Superior temporal gyrus (tissue), 1 donor: Measurements from ENCODE around the gene CHD2.

Source experiments
- DNase-seq: peaks from one replicate; pipeline ENCODE4 v3.0.0-alpha.2; 2016; ENCODE audit errors: extremely low spot score

CHD2 gene

DNA sequence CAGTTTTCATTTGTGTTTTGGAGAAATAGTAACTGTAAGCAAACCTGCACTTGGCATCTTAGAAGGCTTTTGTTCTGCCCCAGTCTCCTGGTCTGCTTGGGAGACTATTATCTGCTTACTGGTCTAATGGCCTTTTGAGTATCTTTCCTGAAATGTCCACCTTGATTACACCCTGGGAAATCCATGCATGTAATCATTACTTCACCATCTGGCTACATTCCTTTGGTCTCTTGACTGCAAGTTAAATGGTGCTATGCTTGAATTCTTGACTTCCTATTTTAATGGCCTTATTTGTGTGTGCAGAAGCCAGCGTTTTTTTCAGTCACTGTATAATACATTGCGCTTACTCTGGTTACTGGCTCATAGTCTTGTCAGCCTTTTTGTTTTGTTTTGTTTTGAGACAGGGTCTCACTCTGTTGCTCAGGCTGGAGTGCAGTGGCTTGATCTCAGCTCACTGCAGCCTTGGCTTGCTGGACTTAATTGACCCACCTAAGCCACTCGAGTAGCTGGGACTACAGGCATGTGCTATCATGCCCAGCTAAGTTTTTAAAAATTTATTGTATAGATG lies 30.0 kb downstream of the CHD2 start:
- no peak for DNase-seq

DNA sequence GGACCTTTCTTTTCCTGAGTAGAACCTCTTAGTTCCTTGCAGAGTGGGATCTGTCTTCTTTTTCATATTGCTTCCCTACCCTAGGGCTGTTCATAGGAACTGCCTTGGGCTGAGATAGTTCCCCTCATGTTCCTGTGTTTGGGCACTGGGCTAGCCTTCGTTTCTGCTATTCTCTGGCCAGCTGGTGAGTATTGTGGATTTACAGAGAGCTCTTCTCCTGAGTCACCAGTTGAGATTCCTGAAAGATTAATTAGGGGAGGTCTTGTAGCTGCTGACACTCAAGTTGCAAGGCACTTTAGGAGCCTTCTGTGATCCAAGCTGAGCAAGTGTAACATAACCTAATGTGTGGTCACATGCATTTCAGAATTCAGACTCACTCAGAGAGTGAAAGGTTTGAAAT lies 30.7 kb downstream of the CHD2 start:
- no peak for DNase-seq

DNA sequence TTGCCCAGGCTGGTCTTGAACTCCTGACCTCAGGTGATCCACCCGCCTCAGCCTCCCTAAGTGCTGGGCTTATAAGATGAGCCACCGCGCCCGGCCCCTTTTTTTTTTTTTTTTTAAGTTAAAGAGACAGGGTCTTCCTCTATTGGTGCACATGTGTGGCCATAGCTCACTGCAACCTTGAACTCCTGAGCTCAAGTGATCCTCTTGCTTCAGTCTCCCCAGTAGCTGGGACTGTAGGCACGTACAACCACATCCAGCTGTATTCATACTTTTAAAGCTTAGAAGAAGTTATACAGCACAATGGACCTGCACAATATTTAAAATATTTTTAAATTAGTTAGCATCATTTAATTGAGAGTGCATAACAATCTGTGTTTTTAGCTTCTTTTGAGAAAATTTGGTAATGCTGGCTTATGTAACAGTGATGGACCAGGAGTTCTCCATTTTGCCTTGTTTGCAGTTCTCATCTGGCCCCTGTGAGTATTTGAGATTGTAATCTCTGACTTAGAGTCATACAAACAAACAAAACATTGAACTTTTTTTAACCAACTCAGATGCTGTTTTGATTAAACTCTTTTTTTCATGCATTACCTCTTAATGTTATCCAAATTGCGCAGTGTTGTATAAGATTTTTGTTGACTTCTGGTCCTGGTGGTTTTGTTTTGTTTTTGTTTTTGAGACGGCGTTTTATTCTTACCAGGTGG lies 33.0 kb downstream of the CHD2 start:
- no peak for DNase-seq

DNA sequence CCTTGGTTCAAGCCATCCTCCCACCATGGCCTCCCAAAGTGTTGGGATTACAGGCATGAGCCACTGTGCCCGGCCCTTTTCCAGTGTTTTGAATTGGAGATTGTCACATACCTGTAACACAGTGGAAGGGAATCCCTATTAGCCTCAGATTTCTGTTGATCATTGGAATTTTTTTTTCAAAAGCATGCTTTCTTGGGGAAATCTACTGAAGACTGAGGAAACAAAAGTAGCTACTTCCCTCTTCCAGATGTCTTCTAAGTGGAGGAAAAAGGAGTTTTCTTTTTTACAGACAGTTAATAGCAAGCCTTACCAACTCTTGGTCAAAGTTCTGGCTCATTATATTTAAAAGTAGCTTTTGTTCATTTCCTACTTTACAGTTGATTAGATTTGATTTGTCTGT lies 33.7 kb downstream of the CHD2 start:
- no peak for DNase-seq

DNA sequence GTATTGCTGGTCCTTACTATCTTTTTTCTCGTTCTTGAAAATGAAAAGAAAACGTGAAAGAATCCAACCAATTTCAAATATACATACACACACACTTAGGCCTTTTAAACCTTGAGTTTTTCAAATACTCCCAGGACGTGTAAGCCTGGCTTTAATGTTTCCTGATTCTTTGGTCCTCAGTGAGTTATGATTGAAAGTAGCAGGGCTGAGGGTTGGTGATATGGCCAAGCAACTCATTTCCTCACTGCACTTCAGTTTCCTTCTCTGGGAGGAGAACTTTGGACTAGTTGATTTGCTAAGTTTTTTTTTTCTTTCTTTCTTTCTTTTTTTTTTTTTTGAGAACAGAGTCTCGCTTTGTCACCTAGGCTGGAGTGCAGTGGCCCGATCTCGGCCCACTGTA lies 34.6 kb downstream of the CHD2 start:
- DNase-seq: no peak

DNA sequence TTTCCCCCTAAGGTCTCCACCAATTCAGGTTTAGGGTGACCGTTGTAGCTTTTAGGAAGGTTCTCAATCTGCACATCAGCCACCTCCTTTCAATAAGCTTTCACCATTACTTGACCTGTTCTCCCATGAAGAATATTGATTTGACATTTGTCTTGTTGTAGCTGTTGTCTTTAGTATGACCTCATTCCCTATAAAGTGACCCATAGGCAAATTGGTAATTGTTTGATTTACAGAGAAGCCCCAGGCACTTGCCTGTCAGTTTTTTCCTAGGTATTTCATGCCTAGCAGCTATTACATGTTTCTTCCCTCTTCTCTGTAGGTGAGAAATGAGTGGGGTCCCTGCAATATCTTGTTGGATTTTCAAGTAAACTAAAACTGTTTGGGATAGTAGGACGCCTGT lies 36.0 kb downstream of the CHD2 start:
- no peak for DNase-seq

DNA sequence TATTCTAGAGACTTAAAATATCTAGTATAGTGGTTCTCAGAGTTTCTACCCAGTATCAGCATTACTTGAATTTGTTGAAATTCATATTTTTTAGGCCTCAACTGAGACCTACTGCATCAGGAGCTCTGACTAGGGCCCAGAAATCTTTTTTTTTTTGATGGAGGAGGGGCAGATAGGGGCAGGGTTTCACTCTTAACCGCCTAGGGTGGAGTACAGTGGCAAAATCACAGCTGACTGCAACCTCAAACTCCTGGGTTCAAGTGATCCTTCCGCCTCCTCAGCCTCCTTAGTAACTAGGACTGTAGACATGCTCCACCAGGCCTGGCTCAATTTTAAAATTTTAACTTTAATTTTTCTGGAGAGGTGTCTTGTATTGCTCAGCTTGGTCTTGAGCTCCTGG lies 36.6 kb downstream of the CHD2 start:
- no peak for DNase-seq

DNA sequence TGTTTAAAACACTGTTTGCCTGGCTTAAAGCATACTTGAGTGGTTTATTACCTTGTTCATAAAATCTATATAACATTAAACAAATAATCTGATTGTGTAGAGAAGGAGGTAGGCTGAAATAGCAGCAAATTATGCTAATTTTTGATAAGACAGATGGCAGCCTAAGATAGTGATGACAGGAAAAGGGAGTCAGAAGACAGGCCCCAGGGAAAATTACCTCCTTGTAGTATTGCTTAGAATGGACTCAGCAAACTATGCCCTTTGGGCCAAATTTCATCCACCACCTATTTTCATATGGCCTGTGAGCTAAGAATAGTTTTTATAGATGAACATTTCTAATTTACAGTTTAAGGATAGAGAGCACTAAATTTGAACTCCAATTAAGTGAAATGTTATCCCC lies 37.8 kb downstream of the CHD2 start:
- DNase-seq: no peak

DNA sequence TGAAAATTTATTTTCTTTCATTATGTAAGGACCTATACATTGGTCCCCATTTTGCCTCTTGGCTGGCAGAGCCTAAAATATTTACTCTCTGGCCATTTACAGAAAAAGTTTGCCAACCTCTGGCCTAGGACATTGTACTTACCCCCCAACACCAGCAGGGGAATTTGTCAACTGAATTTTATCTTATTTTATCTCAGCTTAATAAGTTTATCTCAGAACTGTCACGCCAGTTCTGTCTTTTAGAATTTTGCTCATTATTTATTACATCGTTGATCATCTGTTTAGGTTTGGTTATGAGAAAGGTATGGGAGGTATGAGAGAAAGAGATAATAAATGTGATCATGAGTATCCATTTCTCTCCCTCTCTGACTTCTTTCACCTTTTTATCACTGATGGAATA lies 38.3 kb downstream of the CHD2 start:
- DNase-seq: no peak

DNA sequence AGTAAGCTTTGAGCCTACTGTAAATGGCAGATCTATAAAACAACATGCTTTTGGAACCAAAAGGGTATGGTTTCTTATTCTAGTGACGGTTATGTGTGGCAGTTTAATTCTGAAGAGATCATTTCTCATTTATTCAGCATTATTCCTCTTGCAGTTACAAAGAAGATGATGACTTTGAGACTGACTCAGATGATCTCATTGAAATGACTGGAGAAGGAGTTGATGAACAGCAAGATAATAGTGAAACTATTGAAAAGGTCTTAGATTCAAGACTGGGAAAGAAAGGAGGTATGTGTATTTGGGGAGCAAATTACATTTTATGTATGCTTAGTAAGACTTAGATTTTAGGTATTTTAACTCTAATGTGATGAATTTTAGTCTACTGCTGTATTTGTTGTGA lies 41.5 kb downstream of the CHD2 start:
- no peak for DNase-seq

DNA sequence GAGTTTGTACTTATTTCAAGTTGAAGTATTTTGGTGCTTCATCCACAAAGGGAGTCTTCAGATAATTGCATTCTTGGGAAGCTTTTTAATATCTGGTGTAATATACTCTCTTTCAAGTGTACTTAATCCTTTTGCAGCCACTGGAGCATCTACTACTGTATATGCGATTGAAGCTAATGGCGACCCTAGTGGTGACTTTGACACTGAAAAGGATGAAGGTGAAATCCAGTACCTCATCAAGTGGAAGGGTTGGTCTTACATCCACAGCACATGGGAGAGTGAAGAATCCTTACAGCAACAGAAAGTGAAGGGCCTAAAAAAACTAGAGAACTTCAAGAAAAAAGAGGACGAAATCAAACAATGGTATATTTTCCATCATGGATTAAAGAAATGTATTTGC lies 42.6 kb downstream of the CHD2 start:
- no peak for DNase-seq

DNA sequence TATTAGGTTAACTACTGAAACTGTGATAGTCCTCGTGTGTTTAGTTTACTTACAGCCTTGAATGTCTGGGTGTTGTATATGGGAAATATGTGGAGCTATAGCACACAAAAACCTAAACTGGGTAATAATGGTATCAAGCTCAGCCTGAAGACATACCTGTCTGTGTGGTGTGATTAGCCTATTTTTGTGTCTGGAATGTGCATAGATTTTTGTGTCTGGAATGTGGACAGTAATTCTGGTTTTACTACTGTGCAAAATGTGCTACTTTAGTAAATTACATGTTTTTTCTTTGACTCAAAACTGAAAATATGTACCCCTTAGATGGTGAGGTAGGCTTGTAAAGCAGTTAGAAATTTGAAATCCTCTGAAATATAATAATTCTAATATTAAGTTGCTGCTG lies 43.5 kb downstream of the CHD2 start:
- DNase-seq: no peak

DNA sequence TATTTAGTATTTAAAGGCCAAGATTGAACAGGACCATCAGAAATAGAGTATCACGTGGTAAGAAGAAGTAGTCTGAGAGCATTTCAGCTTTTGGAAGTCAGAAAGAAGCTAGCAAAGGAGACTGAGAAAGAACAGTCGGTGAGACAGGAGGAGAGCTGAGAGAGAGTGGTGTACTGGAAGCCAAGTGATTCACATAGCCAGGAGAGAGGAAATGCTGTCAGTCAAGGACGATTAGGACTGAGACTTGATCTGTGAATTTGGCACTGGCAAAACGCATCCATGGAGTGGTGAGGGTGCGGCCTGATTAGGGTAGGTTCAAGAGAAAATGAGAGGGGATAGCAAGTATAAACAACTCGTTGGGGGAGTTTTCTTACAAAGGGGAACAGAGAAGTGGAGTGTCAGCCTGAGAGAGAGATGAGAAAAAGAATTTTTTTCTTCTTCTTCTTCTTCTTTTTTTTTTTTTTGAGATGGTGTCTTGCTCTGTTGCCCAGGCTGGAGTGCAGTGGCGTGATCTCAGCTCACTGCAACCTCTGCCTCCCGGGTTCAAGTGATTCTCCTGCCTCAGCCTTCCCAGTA lies 44.9 kb downstream of the CHD2 start:
- DNase-seq: no peak

DNA sequence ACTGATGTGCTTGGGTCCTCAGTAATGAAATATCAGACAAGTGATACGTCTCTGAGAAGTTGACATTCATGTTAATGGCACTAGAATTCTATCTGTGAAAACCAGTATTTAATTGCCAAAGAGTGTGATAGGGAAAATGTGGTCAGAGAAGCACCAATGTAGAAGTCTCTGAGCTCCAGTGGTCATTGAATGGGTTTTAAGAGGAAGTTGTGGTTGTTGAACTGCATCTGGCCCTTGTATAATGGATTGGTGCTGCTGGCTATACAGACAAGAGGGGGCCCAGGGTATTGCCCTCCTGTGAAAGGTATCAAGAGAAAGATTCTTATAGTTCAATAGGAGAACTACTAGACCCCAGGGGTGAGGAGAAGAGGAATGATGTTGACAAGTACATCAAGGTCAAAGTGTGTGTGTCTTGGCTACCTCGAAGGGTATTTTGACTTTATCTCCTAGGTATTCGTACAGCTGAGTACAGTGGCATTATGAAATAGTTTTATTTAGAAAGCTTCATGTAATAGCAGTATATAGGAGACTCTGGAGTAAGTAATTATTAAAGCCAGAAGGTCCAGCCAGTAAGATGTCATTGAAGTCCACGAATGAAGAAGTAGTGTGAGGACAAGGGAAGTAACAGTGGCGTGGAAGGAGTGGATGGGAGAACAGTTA lies 47.1 kb downstream of the CHD2 start:
- no peak for DNase-seq

DNA sequence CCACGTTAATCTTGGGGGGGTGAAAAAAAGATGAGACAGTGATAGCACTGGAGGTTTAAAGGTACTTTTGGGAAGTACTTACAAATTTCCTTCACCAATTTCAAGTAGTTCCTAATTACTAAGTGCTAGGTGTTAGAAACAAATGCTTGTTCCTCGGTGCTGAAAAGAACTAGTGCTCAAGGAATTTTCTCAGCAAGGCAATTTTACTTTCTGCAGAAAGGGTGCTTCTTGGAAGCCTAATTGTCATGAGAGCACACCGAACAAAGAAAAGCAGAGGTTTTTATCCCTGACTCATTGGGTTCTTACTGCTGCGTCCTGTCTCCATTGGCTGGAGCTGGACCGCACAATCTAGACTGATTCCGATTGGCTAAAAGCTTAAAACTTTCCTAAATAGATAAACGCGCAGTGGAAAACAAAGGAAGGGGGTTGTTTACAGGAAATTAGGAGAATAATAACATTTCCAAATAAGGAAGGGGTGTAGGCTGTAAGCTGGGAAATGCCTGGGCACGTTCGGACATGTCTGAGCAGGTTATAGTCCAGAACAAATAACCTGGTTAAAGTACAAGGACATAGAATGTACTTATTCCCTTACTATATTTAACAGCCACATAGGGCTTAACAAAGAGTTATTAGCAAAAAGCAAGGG lies 49.6 kb downstream of the CHD2 start:
- DNase-seq: no peak

DNA sequence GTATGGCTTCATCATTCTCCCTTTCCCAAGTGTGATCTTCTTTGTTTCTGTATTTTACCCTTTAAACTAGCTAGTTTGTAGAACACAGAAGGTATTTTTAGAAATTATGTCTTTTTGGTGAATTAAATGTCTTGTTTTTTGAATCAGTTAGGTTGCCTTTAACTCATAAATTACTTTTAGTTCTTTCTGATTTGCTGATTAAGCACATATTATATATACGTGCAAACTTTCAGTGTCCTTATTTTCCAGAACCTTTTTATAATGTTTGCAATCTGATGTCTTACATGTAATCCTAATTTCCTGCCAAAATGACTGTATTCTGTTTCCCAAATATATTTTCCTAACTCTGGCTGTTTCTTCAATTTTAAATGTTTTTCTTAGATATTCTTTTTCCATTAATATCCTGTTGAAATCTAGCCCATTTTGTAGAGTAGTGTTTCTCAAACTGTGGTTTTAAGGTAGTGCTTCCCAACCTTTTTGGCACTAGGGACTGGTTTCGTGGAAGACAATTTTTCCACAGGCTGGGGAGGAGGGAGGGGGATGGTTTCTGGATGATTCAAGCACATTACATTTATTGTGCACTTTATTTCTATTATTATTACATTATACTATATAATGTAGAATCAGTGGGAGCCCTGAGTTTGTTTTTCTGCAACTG lies 51.8 kb downstream of the CHD2 start:
- no peak for DNase-seq

DNA sequence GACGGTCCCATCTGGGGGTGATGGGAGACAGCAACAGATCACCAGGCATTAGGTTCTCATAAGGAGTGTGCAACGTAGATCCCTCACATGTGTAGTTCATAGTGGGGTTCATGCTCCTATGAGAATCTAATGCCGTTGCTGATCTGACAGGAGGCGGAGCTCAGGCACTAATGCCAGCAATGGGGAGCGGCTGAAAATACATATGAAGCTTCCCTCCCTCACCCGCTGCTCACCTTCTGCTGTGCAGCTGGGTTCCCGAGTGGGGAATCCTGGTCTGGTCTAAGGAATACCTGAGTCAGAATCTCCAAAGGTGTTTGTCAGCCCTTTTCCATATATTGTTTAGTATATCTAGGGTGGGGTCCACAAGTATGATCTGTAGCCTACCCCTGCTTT lies 52.3 kb downstream of the CHD2 start:
- DNase-seq: no peak

DNA sequence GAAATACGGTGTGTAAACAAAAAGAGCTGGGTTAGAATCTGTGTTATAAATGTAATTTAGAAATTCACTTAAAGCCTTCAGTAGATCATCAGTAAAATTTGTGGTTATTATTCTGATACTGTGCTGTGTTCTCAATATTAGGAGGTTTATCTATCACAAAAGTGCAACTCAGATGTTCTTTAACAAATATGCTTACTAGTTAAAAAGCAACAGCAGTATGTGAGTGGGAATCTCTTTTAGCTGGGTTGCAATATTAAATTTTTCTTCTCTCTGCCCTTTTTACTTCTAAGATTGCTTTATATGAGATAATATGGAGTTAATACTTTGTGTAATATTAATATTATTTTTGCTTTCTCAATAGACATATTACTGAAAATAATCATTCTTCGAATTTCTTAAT lies 53.4 kb downstream of the CHD2 start:
- no peak for DNase-seq

DNA sequence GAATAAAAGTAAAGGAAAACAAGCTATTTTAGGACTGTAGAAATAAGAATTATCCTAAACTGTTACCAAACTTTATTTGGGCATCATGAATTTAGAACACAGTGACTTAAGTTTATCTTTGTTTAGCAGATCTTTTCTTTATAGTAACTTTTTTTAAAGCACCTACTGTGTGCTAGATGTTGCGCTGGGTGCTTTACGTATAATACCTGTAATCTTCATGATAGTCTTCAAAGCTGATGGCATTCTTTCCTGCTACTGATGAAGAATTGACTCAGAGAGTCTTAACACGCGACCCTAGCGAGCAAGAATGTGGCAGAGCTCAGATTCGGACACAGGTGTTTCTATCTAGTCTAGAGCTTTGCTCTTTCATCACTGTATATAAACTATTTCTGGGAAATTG lies 53.9 kb downstream of the CHD2 start:
- DNase-seq: no peak

DNA sequence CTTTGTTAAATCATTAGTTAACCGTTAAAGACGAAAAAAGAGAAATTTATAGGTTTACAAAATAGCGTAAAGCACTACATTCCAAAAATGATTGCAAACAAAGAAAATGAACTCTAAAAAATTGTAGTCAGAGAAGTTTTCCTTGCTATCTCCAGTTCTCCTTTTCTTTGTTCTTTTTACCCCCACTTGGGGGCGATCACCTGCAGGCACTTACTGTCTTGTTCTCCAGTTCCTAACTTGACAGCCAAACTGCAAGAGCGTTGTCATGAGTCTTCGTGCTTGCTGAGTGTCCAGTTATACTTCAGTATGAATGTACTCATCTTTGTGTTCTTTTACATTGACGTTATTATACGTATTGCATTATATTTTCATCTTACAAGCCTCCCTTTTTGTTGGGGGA lies 54.5 kb downstream of the CHD2 start:
- DNase-seq: no peak

DNA sequence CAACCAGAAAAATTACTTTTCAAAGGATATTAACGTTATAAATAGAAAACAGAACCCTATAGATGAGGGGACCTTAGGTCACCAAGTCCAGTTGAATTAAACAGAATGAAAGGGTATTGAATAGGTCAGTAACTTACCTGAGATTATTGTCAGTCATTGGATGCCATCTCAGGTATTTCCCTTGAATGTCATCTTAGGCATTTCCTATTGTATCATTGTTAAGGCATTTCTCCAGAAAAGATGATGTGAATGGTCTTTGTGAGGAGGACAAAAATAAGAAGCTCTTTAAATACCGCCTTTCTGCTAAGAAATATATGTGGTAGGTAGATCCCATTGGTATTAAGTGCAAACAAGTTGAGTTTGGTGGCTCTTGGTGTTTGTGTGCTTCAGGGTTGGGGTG lies 55.6 kb downstream of the CHD2 start:
- DNase-seq: no peak

DNA sequence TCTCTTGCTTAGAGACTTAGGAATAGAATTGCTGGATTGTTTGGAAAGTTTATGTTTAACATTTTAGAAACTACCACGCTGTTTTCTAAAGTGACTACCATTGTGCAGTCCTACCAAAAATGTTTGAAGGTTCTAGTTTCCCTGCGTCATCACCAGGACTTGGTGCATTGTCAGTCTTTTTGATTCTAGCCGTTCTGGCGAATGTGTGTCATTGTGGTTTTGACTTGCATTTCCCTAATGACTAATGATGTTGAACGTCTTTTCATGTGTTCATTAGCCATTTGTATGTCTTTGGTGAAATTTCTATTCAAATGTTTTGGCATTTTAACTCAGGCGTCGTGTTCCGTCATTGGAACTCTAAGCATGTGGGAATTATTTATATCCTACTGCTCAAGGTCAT lies 58.0 kb downstream of the CHD2 start:
- DNase-seq: no peak
